Stimulated activated CD4-positive, alpha-beta T cell treated with anti-CD3 and anti-CD28 coated beads, Interleukin-2, amount 100 ng/mL, for 4 hours (primary cell): Measurements from ENCODE around the gene PTPRE.

ENCODE experiments used
- DNase-seq: peaks from one replicate; pipeline ENCODE4 v3.0.0-alpha.2; 2020; ENCODE audit warnings: low read depth

PTPRE gene

GRCh38 chr10:128000471-128001362, 93.8 kb downstream of the PTPRE start:
- no peak for DNase-seq

- no peak for DNase-seq
These were observed 94.5 kb downstream of the PTPRE start for GRCh38 chr10:128001363-128001745.

- DNase-seq, result no peak
These were observed 94.9 kb downstream of the PTPRE start for GRCh38 chr10:128001849-128002248.

- DNase-seq, result no peak
These were observed 96.6 kb downstream of the PTPRE start for GRCh38 chr10:128003521-128003920.

- no peak for DNase-seq
These were observed 99.0 kb downstream of the PTPRE start for GRCh38 chr10:128005858-128006257.

- no peak for DNase-seq
These were observed 100.2 kb downstream of the PTPRE start for GRCh38 chr10:128007056-128007455.

- DNase-seq, result no peak
These were observed 101.1 kb downstream of the PTPRE start for GRCh38 chr10:128007971-128008370.

- no peak for DNase-seq
These were observed 101.8 kb downstream of the PTPRE start for GRCh38 chr10:128008521-128009250.

GRCh38 chr10:128009372-128010126, 102.6 kb downstream of the PTPRE start:
- DNase-seq, result no peak

GRCh38 chr10:128011059-128011979, 104.4 kb downstream of the PTPRE start:
- peak; percentile 79 for DNase-seq

GRCh38 chr10:128013626-128014025, 106.7 kb downstream of the PTPRE start:
- DNase-seq, result no peak

GRCh38 chr10:128014236-128014635, 107.3 kb downstream of the PTPRE start:
- no peak for DNase-seq

- no peak for DNase-seq
These were observed 109.6 kb downstream of the PTPRE start for GRCh38 chr10:128016423-128017060.

- DNase-seq, result no peak
These were observed 110.9 kb downstream of the PTPRE start for GRCh38 chr10:128017822-128018221.

GRCh38 chr10:128018236-128018635, 111.3 kb downstream of the PTPRE start:
- DNase-seq, result no peak

- DNase-seq, result no peak
These were observed 111.8 kb downstream of the PTPRE start for GRCh38 chr10:128018691-128019090.

GRCh38 chr10:128022261-128023196, 115.6 kb downstream of the PTPRE start:
- no peak for DNase-seq

- no peak for DNase-seq
These were observed 117.5 kb downstream of the PTPRE start for GRCh38 chr10:128024426-128024825.

- no peak for DNase-seq
These were observed 118.5 kb downstream of the PTPRE start for GRCh38 chr10:128025437-128025836.

- DNase-seq, result no peak
These were observed 119.0 kb downstream of the PTPRE start for GRCh38 chr10:128025951-128026350.
